Activated T-cell treated with anti-CD3 and anti-CD28 coated beads, Interleukin-2, amount 50 U/mL, for 24 hours (primary cell): ENCODE measurements around the gene NLRP1.

ENCODE experiments used
- DNase-seq: peaks from one replicate; pipeline ENCODE4 v3.0.0-alpha.2; 2020
- H3K27ac Mint-ChIP-seq: 2 replicates; pipeline ENCODE4 v1.8.0; 2020; ENCODE audit warnings: mild to moderate bottlenecking, mixed read lengths
- H3K27me3 Mint-ChIP-seq: 2 replicates; pipeline ENCODE4 v1.8.0; 2020; ENCODE audit warnings: mixed read lengths
- H3K36me3 Mint-ChIP-seq: 2 replicates; pipeline ENCODE4 v1.8.0; 2020; ENCODE audit warnings: low read depth, mixed read lengths
- H3K4me1 Mint-ChIP-seq: 2 replicates; pipeline ENCODE4 v1.8.0; 2020; ENCODE audit warnings: low read depth, mixed read lengths
- H3K4me3 Mint-ChIP-seq: 2 replicates; pipeline ENCODE4 v1.8.0; 2020; ENCODE audit warnings: mild to moderate bottlenecking, moderate library complexity, mixed read lengths
- H3K9me3 Mint-ChIP-seq: 2 replicates; pipeline ENCODE4 v1.8.0; 2020; ENCODE audit warnings: mixed read lengths

Gene NLRP1

GRCh38 chr17:5584383-5585286, at the start of gene NLRP1:
NLRP1 (minus strand) TSS chr17:5584509; CDS start chr17:5583957, 552 bp downstream.
- H3K9me3 Mint-ChIP-seq: no peaks in the 10 kb centered on the region
- peaks cover 73% of the 10 kb centered on the region for H3K4me1 Mint-ChIP-seq
- H3K27me3 Mint-ChIP-seq: no peaks in the 10 kb centered on the region
- peak within 1 kb of the TSS; percentile 97 for H3K27ac Mint-ChIP-seq
- H3K36me3 Mint-ChIP-seq: peaks cover 39% of the 10 kb centered on the region
- DNase-seq: peak; percentile 94
- H3K4me3 Mint-ChIP-seq: peak within 1 kb of the TSS; percentile 95

- Mint-ChIP-seq H3K27me3 (peaks cover 32% of the 10 kb centered on the region), H3K4me1 (no peaks in the 10 kb centered on the region), H3K27ac (no peak overlapping the region), H3K36me3 (no peaks in the 10 kb centered on the region), H3K4me3 (no peak overlapping the region), H3K9me3 (no peaks in the 10 kb centered on the region)
- DNase-seq: no peak
Measured at GRCh38 chr17:5631958-5632590, 47.8 kb upstream of the NLRP1 start.

- Mint-ChIP-seq H3K36me3 (no peaks in the 10 kb centered on the region), H3K4me3 (no peak overlapping the region), H3K9me3 (no peaks in the 10 kb centered on the region), H3K27me3 (peaks cover 23% of the 10 kb centered on the region), H3K27ac (no peak overlapping the region), H3K4me1 (no peaks in the 10 kb centered on the region)
- no peak for DNase-seq
Measured at GRCh38 chr17:5630434-5630833, 46.1 kb upstream of the NLRP1 start.

GRCh38 chr17:5629128-5629527, 44.8 kb upstream of the NLRP1 start:
- no peak for DNase-seq
- H3K9me3 Mint-ChIP-seq: no peaks in the 10 kb centered on the region
- no peak overlapping the region for H3K4me3 Mint-ChIP-seq
- no peaks in the 10 kb centered on the region for H3K36me3 Mint-ChIP-seq
- H3K27ac Mint-ChIP-seq: no peak overlapping the region
- H3K27me3 Mint-ChIP-seq: peaks cover 23% of the 10 kb centered on the region
- no peaks in the 10 kb centered on the region for H3K4me1 Mint-ChIP-seq

GRCh38 chr17:5628262-5628661, 44.0 kb upstream of the NLRP1 start:
- H3K27me3 Mint-ChIP-seq: peaks cover 23% of the 10 kb centered on the region
- no peak overlapping the region for H3K4me3 Mint-ChIP-seq
- no peaks in the 10 kb centered on the region for H3K9me3 Mint-ChIP-seq
- no peak for DNase-seq
- H3K27ac Mint-ChIP-seq: no peak overlapping the region
- H3K36me3 Mint-ChIP-seq: no peaks in the 10 kb centered on the region
- H3K4me1 Mint-ChIP-seq: no peaks in the 10 kb centered on the region

GRCh38 chr17:5624211-5624610, 39.9 kb upstream of the NLRP1 start:
- no peak overlapping the region for H3K27ac Mint-ChIP-seq
- no peaks in the 10 kb centered on the region for H3K4me1 Mint-ChIP-seq
- no peak for DNase-seq

GRCh38 chr17:5621729-5622128, 37.4 kb upstream of the NLRP1 start:
- no peak for DNase-seq
- Mint-ChIP-seq H3K4me1 (no peaks in the 10 kb centered on the region), H3K4me3 (no peak overlapping the region), H3K27me3 (peaks cover 28% of the 10 kb centered on the region), H3K9me3 (no peaks in the 10 kb centered on the region), H3K27ac (no peak overlapping the region), H3K36me3 (no peaks in the 10 kb centered on the region)

More at GRCh38 chr17:5624211-5624610, 39.9 kb upstream of the NLRP1 start:
- Mint-ChIP-seq H3K36me3 (no peaks in the 10 kb centered on the region), H3K9me3 (no peaks in the 10 kb centered on the region), H3K27me3 (peaks cover 33% of the 10 kb centered on the region), H3K4me3 (no peak overlapping the region)

GRCh38 chr17:5621026-5621425, 36.7 kb upstream of the NLRP1 start:
- Mint-ChIP-seq H3K36me3 (no peaks in the 10 kb centered on the region), H3K4me3 (no peak overlapping the region), H3K27ac (no peak overlapping the region), H3K4me1 (no peaks in the 10 kb centered on the region), H3K27me3 (peaks cover 28% of the 10 kb centered on the region), H3K9me3 (no peaks in the 10 kb centered on the region)
- DNase-seq: no peak

GRCh38 chr17:5619088-5619740, 34.9 kb upstream of the NLRP1 start:
- H3K27ac Mint-ChIP-seq: no peak overlapping the region

GRCh38 chr17:5618476-5618875, 34.2 kb upstream of the NLRP1 start:
- H3K4me1 Mint-ChIP-seq: no peaks in the 10 kb centered on the region
- H3K36me3 Mint-ChIP-seq: no peaks in the 10 kb centered on the region
- no peaks in the 10 kb centered on the region for H3K9me3 Mint-ChIP-seq
- H3K4me3 Mint-ChIP-seq: no peak overlapping the region
- no peak for DNase-seq
- peaks cover 25% of the 10 kb centered on the region for H3K27me3 Mint-ChIP-seq
- H3K27ac Mint-ChIP-seq: no peak overlapping the region

More at GRCh38 chr17:5619088-5619740, 34.9 kb upstream of the NLRP1 start:
- Mint-ChIP-seq H3K27me3 (peaks cover 25% of the 10 kb centered on the region), H3K9me3 (no peaks in the 10 kb centered on the region), H3K4me3 (peak overlapping the region; percentile 48), H3K36me3 (no peaks in the 10 kb centered on the region), H3K4me1 (no peaks in the 10 kb centered on the region)
- DNase-seq: no peak

- H3K27ac Mint-ChIP-seq: no peak overlapping the region
- peaks cover 17% of the 10 kb centered on the region for H3K27me3 Mint-ChIP-seq
- no peaks in the 10 kb centered on the region for H3K9me3 Mint-ChIP-seq
- no peak for DNase-seq
- no peaks in the 10 kb centered on the region for H3K4me1 Mint-ChIP-seq
- H3K36me3 Mint-ChIP-seq: no peaks in the 10 kb centered on the region
- no peak overlapping the region for H3K4me3 Mint-ChIP-seq
Measured at GRCh38 chr17:5615476-5615875, 31.2 kb upstream of the NLRP1 start.

- Mint-ChIP-seq H3K27me3 (peaks cover 12% of the 10 kb centered on the region), H3K36me3 (no peaks in the 10 kb centered on the region), H3K4me1 (no peaks in the 10 kb centered on the region), H3K4me3 (no peak overlapping the region), H3K9me3 (no peaks in the 10 kb centered on the region), H3K27ac (no peak overlapping the region)
- no peak for DNase-seq
Measured at GRCh38 chr17:5610956-5611355, 26.6 kb upstream of the NLRP1 start.

- H3K9me3 Mint-ChIP-seq: no peaks in the 10 kb centered on the region
- H3K36me3 Mint-ChIP-seq: no peaks in the 10 kb centered on the region
- peaks cover 22% of the 10 kb centered on the region for H3K27me3 Mint-ChIP-seq
- H3K27ac Mint-ChIP-seq: no peak overlapping the region
- H3K4me3 Mint-ChIP-seq: no peak overlapping the region
- no peaks in the 10 kb centered on the region for H3K4me1 Mint-ChIP-seq
- DNase-seq: no peak
Measured at GRCh38 chr17:5608399-5609112, 24.2 kb upstream of the NLRP1 start.

- DNase-seq: no peak
- Mint-ChIP-seq H3K27ac (no peak overlapping the region), H3K36me3 (no peaks in the 10 kb centered on the region), H3K27me3 (peaks cover 22% of the 10 kb centered on the region), H3K4me1 (no peaks in the 10 kb centered on the region), H3K4me3 (no peak overlapping the region), H3K9me3 (no peaks in the 10 kb centered on the region)
Measured at GRCh38 chr17:5607946-5608345, 23.6 kb upstream of the NLRP1 start.
